ENCODE results near the gene BRAF.

BRAF gene

DNA sequence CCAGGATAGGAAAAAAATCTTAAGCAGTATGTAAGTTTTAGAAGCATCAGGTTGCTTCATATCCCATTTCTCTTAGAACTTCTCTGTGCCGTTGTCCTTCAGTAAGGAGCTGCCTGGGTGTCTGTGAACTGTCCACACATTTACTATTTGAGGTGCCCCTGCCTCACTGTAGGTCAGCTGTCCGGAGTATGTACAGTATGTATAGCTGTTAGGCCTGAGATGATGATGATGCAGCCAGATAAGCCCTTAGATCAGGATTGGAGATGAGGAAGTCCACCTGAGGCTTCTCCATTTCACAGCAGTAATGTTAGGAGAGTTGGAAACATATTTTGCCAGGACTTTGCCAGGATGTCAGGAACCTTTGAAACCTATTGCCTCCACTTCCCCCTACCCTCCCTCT lies 220.5 kb downstream of the BRAF start:
- H3K9me3 ChIP-seq (ENCODE audit: insufficient read depth, low read length), result no peaks in the 10 kb centered on the region
- H3F3A ChIP-seq (ENCODE audit: insufficient read depth), result no peaks in the 10 kb centered on the region; the same call in 1 of the 2 replicates
- H4K20me1 ChIP-seq (ENCODE audit: low read depth, low read length), result peaks cover 5% of the 10 kb centered on the region; the same call in 1 of the 2 replicates
- H3K79me2 ChIP-seq (ENCODE audit: insufficient read depth, low read length), result peaks cover 48% of the 10 kb centered on the region
- H3K9ac ChIP-seq (ENCODE audit: low read length), result no peak overlapping the region
- H3K27ac ChIP-seq (ENCODE audit: low read depth, low read length), result no peak overlapping the region
- H2AFZ ChIP-seq (ENCODE audit: low read depth, low read length, severe bottlenecking), result no peak overlapping the region
- H3K4me2 ChIP-seq (ENCODE audit: low read depth, low read length, poor library complexity, severe bottlenecking), result no peak overlapping the region
- TF ChIP-seq CTCF (IDR thresholded peaks at IDR 0.05; ENCODE audit: insufficient read depth, low read length, poor library complexity, severe bottlenecking), result no peak
- no peak for TF ChIP-seq EZH2phosphoT487 (conservative IDR thresholded peaks at IDR 0.05; ENCODE audit: low read length)
- no peaks in the 10 kb centered on the region for H3K27me3 ChIP-seq (ENCODE audit: low read length)
- H3K4me3 ChIP-seq (ENCODE audit: insufficient read depth, low read length, poor library complexity, severe bottlenecking), result no peak overlapping the region
- H3K36me3 ChIP-seq (ENCODE audit: low read length), result peaks cover 23% of the 10 kb centered on the region; the same call in 1 of the 2 replicates
- no peaks in the 10 kb centered on the region for H3K9me2 ChIP-seq (replicated peaks; ENCODE audit: insufficient read depth, low read length)

- Histone ChIP-seq H3K9ac (ENCODE audit: low read length) (no peak overlapping the region), H4K20me1 (ENCODE audit: low read depth, low read length) (peaks cover 5% of the 10 kb centered on the region; the same call in 1 of the 2 replicates), H3K4me2 (ENCODE audit: low read depth, low read length, poor library complexity, severe bottlenecking) (no peak overlapping the region), H3K4me3 (ENCODE audit: insufficient read depth, low read length, poor library complexity, severe bottlenecking) (no peak overlapping the region), H3K9me2 (replicated peaks; ENCODE audit: insufficient read depth, low read length) (no peaks in the 10 kb centered on the region), H3K79me2 (ENCODE audit: insufficient read depth, low read length) (peaks cover 62% of the 10 kb centered on the region), H3K36me3 (ENCODE audit: low read length) (peaks cover 20% of the 10 kb centered on the region; the same call in 1 of the 2 replicates), H3K9me3 (ENCODE audit: insufficient read depth, low read length) (no peaks in the 10 kb centered on the region), H3F3A (ENCODE audit: insufficient read depth) (no peaks in the 10 kb centered on the region; the same call in 1 of the 2 replicates), H3K27me3 (ENCODE audit: low read length) (no peaks in the 10 kb centered on the region), H3K27ac (ENCODE audit: low read depth, low read length) (no peak overlapping the region), H2AFZ (ENCODE audit: low read depth, low read length, severe bottlenecking) (no peak overlapping the region)
- TF ChIP-seq CTCF (IDR thresholded peaks at IDR 0.05; ENCODE audit: insufficient read depth, low read length, poor library complexity, severe bottlenecking) (no peak), EZH2phosphoT487 (conservative IDR thresholded peaks at IDR 0.05; ENCODE audit: low read length) (no peak)
Observed at GRCh38 chr7:140702774-140703173, 222.0 kb downstream of the BRAF start.

GRCh38 chr7:140698477-140698876 lies 226.3 kb downstream of the BRAF start:
- Histone ChIP-seq H3K4me3 (ENCODE audit: insufficient read depth, low read length, poor library complexity, severe bottlenecking) (peak overlapping the region; percentile 57), H2AFZ (ENCODE audit: low read depth, low read length, severe bottlenecking) (no peak overlapping the region), H3K4me2 (ENCODE audit: low read depth, low read length, poor library complexity, severe bottlenecking) (peak overlapping the region; percentile 59), H3F3A (ENCODE audit: insufficient read depth) (no peaks in the 10 kb centered on the region), H3K27ac (ENCODE audit: low read depth, low read length) (no peak overlapping the region), H4K20me1 (ENCODE audit: low read depth, low read length) (peaks cover 5% of the 10 kb centered on the region; the same call in 1 of the 2 replicates), H3K79me2 (ENCODE audit: insufficient read depth, low read length) (peaks cover 64% of the 10 kb centered on the region), H3K27me3 (ENCODE audit: low read length) (no peaks in the 10 kb centered on the region), H3K9me3 (ENCODE audit: insufficient read depth, low read length) (no peaks in the 10 kb centered on the region), H3K9me2 (replicated peaks; ENCODE audit: insufficient read depth, low read length) (no peaks in the 10 kb centered on the region), H3K36me3 (ENCODE audit: low read length) (0 out of 2 replicates have a peak, but pooled peaks cover 3% of the 10 kb centered on the region), H3K9ac (ENCODE audit: low read length) (peak overlapping the region; percentile 85)
- no peak for TF ChIP-seq EZH2phosphoT487 (conservative IDR thresholded peaks at IDR 0.05; ENCODE audit: low read length)
- TF ChIP-seq CTCF (IDR thresholded peaks at IDR 0.05; ENCODE audit: insufficient read depth, low read length, poor library complexity, severe bottlenecking), result no peak

Measured in SU-DHL-6 (cell line).